ENCODE measurements around the gene HOXA6.

The HOXA6 gene

DNA sequence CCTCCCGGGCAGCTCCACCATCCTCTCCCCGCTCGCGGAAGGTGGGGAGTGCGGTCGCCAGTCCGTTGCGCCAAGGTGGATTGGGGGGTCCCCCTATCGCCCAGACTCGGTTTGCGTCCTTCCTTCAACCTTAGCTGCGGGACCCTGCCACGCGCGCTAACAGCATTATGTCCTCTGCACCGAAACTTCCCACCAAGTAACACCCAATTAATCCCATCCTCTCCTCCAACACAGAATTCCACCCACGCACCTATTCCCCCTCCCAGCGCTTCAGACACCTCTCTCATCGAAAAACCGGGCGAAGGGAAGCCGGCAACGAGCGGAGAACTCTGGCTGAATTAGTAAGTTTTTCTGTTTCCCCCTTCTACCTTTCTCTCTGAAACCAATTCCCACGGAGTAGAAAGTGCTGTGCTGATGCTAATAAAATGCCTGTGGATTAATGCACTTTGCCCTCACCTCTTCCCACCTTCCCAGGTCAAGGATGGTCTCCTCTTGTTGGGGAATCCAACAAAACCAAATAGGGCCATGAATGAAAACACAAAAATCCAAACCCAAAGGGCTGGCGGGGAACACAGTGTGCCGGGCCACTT lies 3.9 kb upstream of the HOXA6 start:
- DNase-seq (ENCODE audit: low read depth): peak; percentile 22
- TF ChIP-seq, protein P1, sequence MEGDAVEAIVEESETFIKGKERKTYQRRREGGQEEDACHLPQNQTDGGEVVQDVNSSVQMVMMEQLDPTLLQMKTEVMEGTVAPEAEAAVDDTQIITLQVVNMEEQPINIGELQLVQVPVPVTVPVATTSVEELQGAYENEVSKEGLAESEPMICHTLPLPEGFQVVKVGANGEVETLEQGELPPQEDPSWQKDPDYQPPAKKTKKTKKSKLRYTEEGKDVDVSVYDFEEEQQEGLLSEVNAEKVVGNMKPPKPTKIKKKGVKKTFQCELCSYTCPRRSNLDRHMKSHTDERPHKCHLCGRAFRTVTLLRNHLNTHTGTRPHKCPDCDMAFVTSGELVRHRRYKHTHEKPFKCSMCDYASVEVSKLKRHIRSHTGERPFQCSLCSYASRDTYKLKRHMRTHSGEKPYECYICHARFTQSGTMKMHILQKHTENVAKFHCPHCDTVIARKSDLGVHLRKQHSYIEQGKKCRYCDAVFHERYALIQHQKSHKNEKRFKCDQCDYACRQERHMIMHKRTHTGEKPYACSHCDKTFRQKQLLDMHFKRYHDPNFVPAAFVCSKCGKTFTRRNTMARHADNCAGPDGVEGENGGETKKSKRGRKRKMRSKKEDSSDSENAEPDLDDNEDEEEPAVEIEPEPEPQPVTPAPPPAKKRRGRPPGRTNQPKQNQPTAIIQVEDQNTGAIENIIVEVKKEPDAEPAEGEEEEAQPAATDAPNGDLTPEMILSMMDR (conservative IDR thresholded peaks at IDR 0.05; ENCODE audit: control insufficient read depth, insufficient read depth, low read depth, low read length): no peak
- peak overlapping the region; percentile 72 for H3K4me3 ChIP-seq (ENCODE audit: control insufficient read depth, low read depth, low read length)

DNA sequence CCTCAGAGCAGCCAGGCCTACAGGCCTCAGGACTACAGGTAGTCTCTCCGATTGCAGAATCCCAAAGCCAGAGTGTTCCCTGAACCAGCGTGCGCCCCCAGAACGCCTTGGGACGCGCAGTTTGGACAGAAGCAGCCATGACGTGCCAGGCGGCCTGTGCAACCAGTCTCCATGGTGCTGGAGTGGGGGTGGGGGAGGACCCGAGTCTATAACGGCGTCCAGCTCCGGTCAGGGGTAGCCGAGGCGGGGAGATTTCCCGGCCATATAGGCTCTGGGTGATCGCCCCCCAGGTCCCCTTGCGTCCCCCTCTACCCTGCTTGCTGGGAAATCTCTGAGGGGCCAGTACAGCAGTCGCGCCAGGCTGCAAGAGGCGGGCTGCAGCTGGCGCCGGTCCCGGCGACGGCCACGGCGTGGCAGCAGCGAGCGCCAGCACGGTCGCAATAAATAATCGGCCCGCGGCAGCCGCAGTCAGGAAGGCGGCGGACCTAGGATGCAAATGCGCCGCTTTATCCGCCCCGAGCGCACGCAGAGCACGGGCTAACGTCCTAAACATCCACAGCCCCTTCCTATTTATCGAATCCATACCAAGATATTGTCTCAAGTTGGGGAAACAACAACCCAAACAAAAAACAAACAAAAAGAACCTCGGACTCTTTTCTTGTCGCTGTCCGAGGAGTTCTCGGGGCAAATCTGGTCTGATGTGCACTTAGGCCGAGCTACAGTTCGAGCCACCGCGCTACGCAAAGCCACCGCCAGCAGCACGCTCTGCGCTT lies 3.2 kb upstream of the HOXA6 start:
- TF ChIP-seq, protein P1 (conservative IDR thresholded peaks at IDR 0.05; ENCODE audit: control insufficient read depth, insufficient read depth, low read depth, low read length): no peak
- DNase-seq (ENCODE audit: low read depth): peak; percentile 81
- peak overlapping the region; percentile 72 for H3K4me3 ChIP-seq (ENCODE audit: control insufficient read depth, low read depth, low read length)

DNA sequence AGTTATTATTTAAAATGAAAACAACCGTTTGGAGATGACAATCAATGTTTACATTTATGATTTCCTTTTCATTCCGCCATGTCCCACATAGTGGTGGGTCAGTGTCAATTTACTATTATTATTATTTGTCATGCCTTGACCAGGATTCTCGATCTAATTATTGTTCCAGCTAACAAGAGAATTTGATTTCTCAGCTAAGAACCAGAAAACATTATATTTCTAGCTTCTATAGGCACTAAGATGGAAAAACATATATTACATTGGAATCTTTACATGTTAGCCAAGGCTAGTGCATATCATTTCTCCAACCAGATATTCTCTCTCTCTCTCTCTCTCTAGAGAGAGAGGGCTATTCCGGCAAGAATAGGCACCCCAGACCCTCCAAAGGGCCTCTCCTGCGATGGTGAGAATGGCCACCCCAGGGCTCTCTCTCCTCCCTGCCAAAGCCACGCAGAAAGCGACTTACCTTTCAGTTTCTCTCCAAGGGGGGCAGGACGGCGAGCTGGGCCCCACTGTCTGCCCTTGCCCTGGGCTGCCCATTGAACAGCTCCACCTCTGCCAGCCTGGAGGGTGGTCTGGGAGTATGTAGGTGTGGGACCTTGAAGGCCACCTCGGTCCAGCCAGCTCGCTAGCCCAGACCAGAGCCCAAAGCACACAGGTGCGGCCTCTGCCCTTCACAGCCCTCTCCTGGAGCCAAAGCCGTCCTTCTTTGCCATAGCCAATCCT lies 2.4 kb upstream of the HOXA6 start:
- no peak for DNase-seq (ENCODE audit: low read depth)
- peak overlapping the region; percentile 72 for H3K4me3 ChIP-seq (ENCODE audit: control insufficient read depth, low read depth, low read length)
- TF ChIP-seq, protein P1 (conservative IDR thresholded peaks at IDR 0.05; ENCODE audit: control insufficient read depth, insufficient read depth, low read depth, low read length): no peak

DNA sequence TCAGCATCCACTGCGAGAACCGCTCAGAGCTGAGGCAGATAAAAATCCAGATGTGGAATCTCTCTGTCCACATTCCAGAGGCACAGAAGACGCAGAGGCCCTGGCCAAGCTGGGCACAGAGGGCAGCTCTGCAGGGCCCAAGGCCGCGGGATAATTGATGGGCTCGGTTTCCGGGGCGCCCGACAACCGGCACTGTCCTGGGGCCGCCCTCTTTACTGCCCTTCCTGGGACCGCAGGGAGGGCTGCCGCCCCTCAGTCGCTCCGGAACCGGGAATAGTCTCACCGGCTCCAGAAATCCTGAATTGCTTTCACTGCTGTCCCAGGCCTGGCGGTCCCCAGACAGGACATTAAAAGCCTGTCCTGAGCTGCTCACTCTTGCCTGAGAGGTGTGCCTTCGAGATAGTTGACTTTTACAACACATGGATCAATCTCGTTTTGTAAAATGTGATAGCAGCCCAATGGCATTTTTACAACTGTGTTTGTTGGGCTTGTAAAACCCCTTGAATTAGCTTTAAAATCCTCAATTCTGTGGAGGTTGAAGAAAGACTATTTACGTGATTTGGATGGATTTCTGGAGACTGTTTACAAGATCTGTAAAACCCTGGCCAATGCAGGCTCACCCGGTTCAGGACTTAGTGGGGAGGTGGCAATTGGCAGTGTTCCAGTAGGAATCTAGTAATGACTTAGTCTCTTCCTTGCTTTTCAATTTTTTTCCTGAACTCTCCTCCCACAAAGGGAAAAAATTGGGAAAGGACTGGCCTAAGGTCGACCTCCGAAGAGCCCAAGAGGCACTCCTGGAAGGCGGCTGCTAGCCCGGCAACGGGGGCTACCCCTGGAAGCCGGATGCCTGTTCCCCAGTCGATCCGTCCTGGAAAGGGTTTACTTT lies 1.4 kb upstream of the HOXA6 start:
- TF ChIP-seq, protein P1 (conservative IDR thresholded peaks at IDR 0.05; ENCODE audit: control insufficient read depth, insufficient read depth, low read depth, low read length): no peak
- peak; percentile 80 for DNase-seq (ENCODE audit: low read depth)
- H3K4me3 ChIP-seq (ENCODE audit: control insufficient read depth, low read depth, low read length): peak overlapping the region; percentile 72

DNA sequence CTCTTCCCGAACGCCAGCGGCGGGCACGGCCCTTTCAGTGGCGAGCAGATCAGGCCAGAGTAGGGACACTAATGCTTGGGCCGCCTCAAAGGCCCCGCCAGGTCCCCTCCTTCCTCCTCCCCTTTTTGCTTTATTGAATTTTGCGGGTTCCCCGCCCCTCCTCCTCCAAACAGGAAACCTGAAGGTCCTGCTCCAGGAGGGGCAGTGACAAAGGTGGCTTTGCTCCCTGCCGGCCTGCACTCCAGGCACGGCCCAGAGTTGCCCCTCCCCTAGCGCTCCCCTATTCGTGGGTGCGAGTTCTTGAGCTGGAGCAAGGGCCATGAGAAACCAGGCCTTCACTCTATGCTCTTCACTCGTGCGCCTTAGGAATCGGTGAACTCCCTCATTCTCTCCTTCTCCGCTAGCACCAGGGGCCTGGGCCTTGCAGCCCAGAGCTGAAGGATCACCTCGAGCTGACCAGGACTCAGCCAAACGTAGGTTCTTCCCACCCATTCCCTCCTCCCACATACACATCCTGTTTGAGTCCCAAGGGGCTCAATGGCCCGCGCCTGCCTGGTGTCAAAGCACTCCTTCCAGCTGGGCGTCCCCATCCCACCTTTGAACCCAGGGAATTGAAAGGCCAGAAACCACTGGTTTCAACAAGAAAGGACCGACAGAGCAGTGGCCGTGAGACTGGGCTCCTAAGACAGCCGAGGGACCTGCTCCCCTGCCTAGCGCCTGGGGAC lies 619 bp upstream of the HOXA6 start:
- TF ChIP-seq, protein P1 (conservative IDR thresholded peaks at IDR 0.05; ENCODE audit: control insufficient read depth, insufficient read depth, low read depth, low read length): no peak
- DNase-seq (ENCODE audit: low read depth): peak; percentile 68
- H3K4me3 ChIP-seq (ENCODE audit: control insufficient read depth, low read depth, low read length): peak overlapping the region; percentile 72
